Endothelial cell of umbilical vein (primary cell): ENCODE results near the gene WDFY2. TPM values are rescaled to one million over a fixed set of nuclear protein-coding genes. Genes with fewer than 3 reads are reported as not detected.

ENCODE experiments used
- BruUV-seq: library from RNA; stranded (reverse); fragments of 400-500 nt; replicated peaks from 2 replicates; lab custom pipeline; 2021; lab: Mats Ljungman, UMichigan
- CTCF ChIA-PET: fragments of 300-600, 350-600 bp; sonication (Branson Sonifier 250); formaldehyde crosslinking; loops from one replicate; lab custom pipeline; 2021; ENCODE audit warnings: antibody characterized with exemption, inconsistent platforms; lab: Charles Lee
- POLR2A ChIA-PET: fragments of 300-600, 350-600 bp; sonication (Branson Sonifier 250); formaldehyde crosslinking; loops from one replicate; lab custom pipeline; 2021; ENCODE audit warnings: antibody characterized with exemption, inconsistent platforms; lab: Charles Lee
- DNase-seq: peaks from one replicate; pipeline ENCODE4 v3.0.0-alpha.2; 2011; ENCODE audit warnings: low read depth, low spot score
- FAIRE-seq: peaks from 2 replicates; lab custom pipeline; 2011; peaks lifted over from hg19 to GRCh38; lab: Jason Lieb, UNC
- H2AFZ ChIP-seq: 2 replicates; pipeline ENCODE4 v1.6.0; 2012; ENCODE audit warnings: low read depth, low read length, control low read depth, inconsistent platforms
- H3K27ac ChIP-seq: 2 replicates; pipeline ENCODE4 v1.5.1; 2011; ENCODE audit warnings: low read depth, mild to moderate bottlenecking, control low read depth, low read length, moderate library complexity; ENCODE audit not compliant: insufficient read depth
- H3K27me3 ChIP-seq, 2 experiments: 2 replicates each; pipeline versions ENCODE4 v1.6.0 to v1.6.1; 2011; ENCODE audit warnings: low read length in 2 of 2, mixed read lengths in 1 of 2; ENCODE audit not compliant: control insufficient read depth in 2 of 2, insufficient read depth in 2 of 2
- H3K36me3 ChIP-seq, 2 experiments: 2 replicates in 1 of 2; 3 replicates in 1 of 2; pipeline ENCODE4 v1.5.1; 2011; ENCODE audit warnings: low read length in 2 of 2, mild to moderate bottlenecking in 1 of 2, moderate library complexity in 1 of 2; ENCODE audit not compliant: control insufficient read depth in 2 of 2, insufficient read depth in 2 of 2; ENCODE audit errors: extremely low read depth in 1 of 2
- H3K4me1 ChIP-seq: 3 replicates; pipeline ENCODE4 v1.5.1; 2011; ENCODE audit warnings: mild to moderate bottlenecking, low read length; ENCODE audit not compliant: control insufficient read depth, insufficient read depth; ENCODE audit errors: extremely low read depth
- H3K4me2 ChIP-seq: 2 replicates; pipeline ENCODE4 v1.6.1; 2011; ENCODE audit warnings: low read length, control low read depth, mixed read lengths; ENCODE audit not compliant: insufficient read depth
- H3K4me3 ChIP-seq, 3 experiments: fragments of 200-600 bp in 1 of 3; sonication (generic), shearing (Covaris generic) in 1 of 3; replicated peaks in 1 of 3; 2 replicates each; pipeline ENCODE4 v1.5.1; 2011 to 2016; ENCODE audit warnings: control low read depth in 3 of 3, low read length in 3 of 3, mild to moderate bottlenecking in 2 of 3, inconsistent platforms in 1 of 3, low read depth in 1 of 3, moderate library complexity in 1 of 3; ENCODE audit not compliant: insufficient read depth in 1 of 3
- H3K79me2 ChIP-seq: 2 replicates; pipeline ENCODE4 v1.6.0; 2012; ENCODE audit warnings: low read length, inconsistent platforms; ENCODE audit not compliant: control insufficient read depth, insufficient read depth
- H3K9ac ChIP-seq: replicated peaks from 2 replicates; pipeline ENCODE3; 2011; ENCODE audit warnings: low read length, control low read depth; ENCODE audit not compliant: insufficient read depth; ENCODE audit errors: extremely low read depth
- H3K9me1 ChIP-seq: replicated peaks from 3 replicates; pipeline ENCODE4 v1.6.0; 2011; ENCODE audit warnings: mild to moderate bottlenecking, low read length; ENCODE audit not compliant: control insufficient read depth, insufficient read depth; ENCODE audit errors: extremely low read depth
- H3K9me3 ChIP-seq: replicated peaks from 2 replicates; pipeline ENCODE4 v1.5.1; 2012; ENCODE audit warnings: low read length, inconsistent platforms; ENCODE audit not compliant: control insufficient read depth, insufficient read depth
- H4K20me1 ChIP-seq: replicated peaks from 2 replicates; pipeline ENCODE3; 2011; ENCODE audit warnings: mild to moderate bottlenecking, low read length; ENCODE audit not compliant: control insufficient read depth, insufficient read depth; ENCODE audit errors: extremely low read depth
- EZH2 ChIP-seq: IDR thresholded peaks from 2 replicates; pipeline ENCODE4 v1.6.1; 2012; ENCODE audit warnings: borderline replicate concordance, low read depth, mild to moderate bottlenecking, moderate library complexity, low read length, inconsistent platforms; ENCODE audit not compliant: severe bottlenecking
- FOS ChIP-seq: IDR thresholded peaks from 2 replicates; pipeline ENCODE4 v1.6.1; 2011; ENCODE audit warnings: mild to moderate bottlenecking, low read length, moderate library complexity, borderline replicate concordance; ENCODE audit not compliant: insufficient read depth
- GATA2 ChIP-seq: IDR thresholded peaks from 2 replicates; pipeline ENCODE4 v1.7.0; 2011; ENCODE audit warnings: low read depth, mild to moderate bottlenecking, moderate library complexity, mixed read lengths, low read length; ENCODE audit not compliant: insufficient read length, insufficient read depth
- JUN ChIP-seq: IDR thresholded peaks from 2 replicates; pipeline ENCODE4 v1.6.1; 2011; ENCODE audit warnings: borderline replicate concordance, low read depth; ENCODE audit not compliant: insufficient read length, insufficient read depth
- MAX ChIP-seq: IDR thresholded peaks from 2 replicates; pipeline ENCODE4 v1.6.1; 2011; ENCODE audit not compliant: insufficient read depth, insufficient read length
- POLR2A ChIP-seq: IDR thresholded peaks from 2 replicates; pipeline ENCODE4 v1.6.1; 2012; ENCODE audit warnings: low read depth, mild to moderate bottlenecking, control low read depth, low read length
- POLR2AphosphoS5 ChIP-seq: IDR thresholded peaks from 2 replicates; pipeline ENCODE4 v1.6.1; 2012; ENCODE audit warnings: low read depth, mild to moderate bottlenecking, control low read depth, low read length, moderate library complexity; ENCODE audit not compliant: insufficient read depth
- dilution Hi-C: fragments of 300-500 bp; cut with MboI; formaldehyde crosslinking; loops from one replicate; pipeline ENCODE4 v1.15.0; 2019; ENCODE audit warnings: low sequenced_read_pairs; ENCODE audit not compliant: extremely low pct_ligation_motif_present
- intact Hi-C: fragments of 100-400 bp; cut with micrococcal nuclease; formaldehyde crosslinking; loops from one replicate; pipeline ENCODE4 v1.10.0; 2022
- polyA plus RNA-seq, 4 experiments: library from polyadenylated mRNA; depleted of rRNA in 3 of 4; stranded (reverse) in 3 of 4; unstranded in 1 of 4; fragments of >200 nt; gene quantifications; 2 replicates each; pipeline versions ENCODE4 v1.2.1 to v1.2.3, GENCODE V29; 2011 to 2012; ENCODE audit warnings: missing spikeins in 1 of 4
- total RNA-seq: library from RNA; stranded (reverse); gene quantifications from 2 replicates; pipeline ENCODE4 v1.2.3, GENCODE V29; 2021
- TF ChIP-seq, protein P1 (sequence below), 2 donors: IDR thresholded peaks; 1 replicate in 1 of 2; 2 replicates in 1 of 2; pipeline ENCODE4 v1.5.1; 2011; ENCODE audit warnings: low read length in 2 of 2, mild to moderate bottlenecking in 2 of 2, moderate library complexity in 2 of 2, control low read depth in 1 of 2, inconsistent platforms in 1 of 2, low read depth in 1 of 2; ENCODE audit not compliant: insufficient read depth in 1 of 2; ENCODE audit errors: extremely low read depth in 1 of 2

The WDFY2 gene
- total and polyA plus RNA-seq, 2 donors (not counting 3 experiments of a cell fraction or from before 2014, with no cell fraction given), result 2.1 to 5.5 TPM

GRCh38 chr13:51715613-51716012, 131.4 kb downstream of the WDFY2 start:
- no peaks in the 10 kb centered on the region for H3K9me1 ChIP-seq
- H3K36me3 ChIP-seq, result no peaks in the 10 kb centered on the region
- FAIRE-seq, result no peak
- TF ChIP-seq GATA2, result no peak
- no peak for TF ChIP-seq POLR2AphosphoS5
- TF ChIP-seq, protein P1, sequence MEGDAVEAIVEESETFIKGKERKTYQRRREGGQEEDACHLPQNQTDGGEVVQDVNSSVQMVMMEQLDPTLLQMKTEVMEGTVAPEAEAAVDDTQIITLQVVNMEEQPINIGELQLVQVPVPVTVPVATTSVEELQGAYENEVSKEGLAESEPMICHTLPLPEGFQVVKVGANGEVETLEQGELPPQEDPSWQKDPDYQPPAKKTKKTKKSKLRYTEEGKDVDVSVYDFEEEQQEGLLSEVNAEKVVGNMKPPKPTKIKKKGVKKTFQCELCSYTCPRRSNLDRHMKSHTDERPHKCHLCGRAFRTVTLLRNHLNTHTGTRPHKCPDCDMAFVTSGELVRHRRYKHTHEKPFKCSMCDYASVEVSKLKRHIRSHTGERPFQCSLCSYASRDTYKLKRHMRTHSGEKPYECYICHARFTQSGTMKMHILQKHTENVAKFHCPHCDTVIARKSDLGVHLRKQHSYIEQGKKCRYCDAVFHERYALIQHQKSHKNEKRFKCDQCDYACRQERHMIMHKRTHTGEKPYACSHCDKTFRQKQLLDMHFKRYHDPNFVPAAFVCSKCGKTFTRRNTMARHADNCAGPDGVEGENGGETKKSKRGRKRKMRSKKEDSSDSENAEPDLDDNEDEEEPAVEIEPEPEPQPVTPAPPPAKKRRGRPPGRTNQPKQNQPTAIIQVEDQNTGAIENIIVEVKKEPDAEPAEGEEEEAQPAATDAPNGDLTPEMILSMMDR (IDR thresholded peaks at IDR 0.05; ENCODE audit: extremely low read depth in 1 of 2, insufficient read depth in 1 of 2, low read depth in 1 of 2, low read length in 2 of 2), result no peak
- no peak for TF ChIP-seq JUN
- TF ChIP-seq POLR2A, result no peak
- no peak for TF ChIP-seq MAX
- no peak for TF ChIP-seq FOS
- no peak for TF ChIP-seq EZH2
- H3K9ac ChIP-seq, result no peak overlapping the region
- H4K20me1 ChIP-seq, result no peaks in the 10 kb centered on the region
- no peak overlapping the region for H2AFZ ChIP-seq
- no peaks in the 10 kb centered on the region for H3K4me1 ChIP-seq
- no peak overlapping the region for H3K4me2 ChIP-seq
- dilution Hi-C loops (no loop called here), intact Hi-C loops (no loop called here)
- no TSS peak for BruUV-seq
- no peak overlapping the region for H3K4me3 ChIP-seq
- ChIA-PET POLR2A (no interaction called here), CTCF (interaction anchor here (0.9 kb wide), 1 partner anchor 104 kb away, joined by 3 read pairs; no protein-coding TSS in a partner anchor)
- H3K27ac ChIP-seq, result no peak overlapping the region
- no peak for DNase-seq
- no peaks in the 10 kb centered on the region for H3K79me2 ChIP-seq
- no peaks in the 10 kb centered on the region for H3K9me3 ChIP-seq
- no peaks in the 10 kb centered on the region for H3K27me3 ChIP-seq
